ENCODE results near the gene DRAP1. TPM values are rescaled to one million over a fixed set of nuclear protein-coding genes. Genes with fewer than 3 reads are reported as not detected.
A peak's percentile ranks its signal among the peaks of the same experiment; 100 is the strongest.

Gene DRAP1
- total and polyA plus RNA-seq, 2 experiments from 2014 or later: 257 to 288 TPM

- Histone ChIP-seq H3K9me3 (ENCODE audit: low read depth) (no peaks in the 10 kb centered on the region), H3K27me3 (peaks cover 87% of the 10 kb centered on the region), H3K36me3 (no peaks in the 10 kb centered on the region), H3K27ac (no peak within 1 kb of the TSS), H3K4me1 (ENCODE audit: low read depth) (no peaks in the 10 kb centered on the region), H3K4me3 (peak within 1 kb of the TSS; percentile 35)
- DNase-seq (ENCODE audit: low read depth in 1 of 2, low spot score in 1 of 2): peak; percentile 78 to 96
- TF ChIP-seq, protein P1, sequence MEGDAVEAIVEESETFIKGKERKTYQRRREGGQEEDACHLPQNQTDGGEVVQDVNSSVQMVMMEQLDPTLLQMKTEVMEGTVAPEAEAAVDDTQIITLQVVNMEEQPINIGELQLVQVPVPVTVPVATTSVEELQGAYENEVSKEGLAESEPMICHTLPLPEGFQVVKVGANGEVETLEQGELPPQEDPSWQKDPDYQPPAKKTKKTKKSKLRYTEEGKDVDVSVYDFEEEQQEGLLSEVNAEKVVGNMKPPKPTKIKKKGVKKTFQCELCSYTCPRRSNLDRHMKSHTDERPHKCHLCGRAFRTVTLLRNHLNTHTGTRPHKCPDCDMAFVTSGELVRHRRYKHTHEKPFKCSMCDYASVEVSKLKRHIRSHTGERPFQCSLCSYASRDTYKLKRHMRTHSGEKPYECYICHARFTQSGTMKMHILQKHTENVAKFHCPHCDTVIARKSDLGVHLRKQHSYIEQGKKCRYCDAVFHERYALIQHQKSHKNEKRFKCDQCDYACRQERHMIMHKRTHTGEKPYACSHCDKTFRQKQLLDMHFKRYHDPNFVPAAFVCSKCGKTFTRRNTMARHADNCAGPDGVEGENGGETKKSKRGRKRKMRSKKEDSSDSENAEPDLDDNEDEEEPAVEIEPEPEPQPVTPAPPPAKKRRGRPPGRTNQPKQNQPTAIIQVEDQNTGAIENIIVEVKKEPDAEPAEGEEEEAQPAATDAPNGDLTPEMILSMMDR (IDR thresholded peaks at IDR 0.05; ENCODE audit: low read depth, low read length): no peak
Observed at GRCh38 chr11:65900125-65900898, 18.9 kb upstream of the DRAP1 start, which contains the start of gene FOSL1. TSS of gene FOSL1 (minus strand) at chr11:65900388. CDS start at chr11:65900339, 49 bp downstream.

DNA sequence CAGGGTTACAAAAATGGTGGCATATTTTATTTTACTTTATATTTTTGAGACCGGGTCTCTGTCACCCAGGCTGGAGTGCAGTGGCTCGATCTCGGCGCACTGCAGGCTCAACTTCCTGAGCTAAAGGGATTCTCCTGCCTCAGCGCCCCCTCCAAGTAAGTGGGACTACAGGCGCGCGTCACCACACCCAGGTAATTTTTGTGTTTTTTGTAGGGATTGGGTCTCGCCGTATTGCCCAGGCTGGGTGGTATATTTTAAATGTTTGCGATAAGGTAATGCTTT lies 18.4 kb upstream of the DRAP1 start:
- TF ChIP-seq, protein P1 (IDR thresholded peaks at IDR 0.05; ENCODE audit: low read depth, low read length): no peak
- Histone ChIP-seq H3K9me3 (ENCODE audit: low read depth) (no peaks in the 10 kb centered on the region), H3K27ac (no peak overlapping the region), H3K4me1 (ENCODE audit: low read depth) (no peaks in the 10 kb centered on the region), H3K36me3 (no peaks in the 10 kb centered on the region), H3K4me3 (peak overlapping the region; percentile 35), H3K27me3 (peaks cover 87% of the 10 kb centered on the region)
- DNase-seq (ENCODE audit: low read depth in 1 of 2, low spot score in 1 of 2): no peak

DNA sequence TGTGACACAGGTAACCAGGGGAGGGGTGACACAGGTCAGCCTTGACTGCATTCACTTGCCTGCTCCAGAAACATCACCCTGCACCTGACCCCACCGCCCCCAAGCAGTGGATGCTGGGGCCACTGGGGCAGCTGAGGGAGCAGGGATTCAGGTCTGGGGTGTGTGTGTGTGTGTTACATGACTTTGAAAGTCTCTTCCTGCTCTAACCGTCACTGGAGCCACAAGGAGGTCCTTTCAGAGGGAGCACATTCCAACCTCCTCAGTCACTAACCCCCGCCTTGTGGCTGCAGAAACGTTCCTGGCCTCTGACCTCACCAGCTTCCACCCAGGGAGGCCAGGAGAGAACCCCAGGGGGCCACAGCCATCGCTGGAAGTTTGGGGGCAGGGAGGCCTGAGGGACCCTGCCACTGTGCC lies 16.2 kb upstream of the DRAP1 start:
- TF ChIP-seq, protein P1 (IDR thresholded peaks at IDR 0.05; ENCODE audit: low read depth, low read length): no peak
- H3K4me1 ChIP-seq (ENCODE audit: low read depth): no peaks in the 10 kb centered on the region
- H3K9me3 ChIP-seq (ENCODE audit: low read depth): no peaks in the 10 kb centered on the region
- no peak overlapping the region for H3K4me3 ChIP-seq
- no peaks in the 10 kb centered on the region for H3K36me3 ChIP-seq
- H3K27me3 ChIP-seq: peaks cover 84% of the 10 kb centered on the region
- H3K27ac ChIP-seq: no peak overlapping the region
- peak in 1 of 2 donors; percentile 69 for DNase-seq (ENCODE audit: low read depth in 1 of 2, low spot score in 1 of 2)

DNA sequence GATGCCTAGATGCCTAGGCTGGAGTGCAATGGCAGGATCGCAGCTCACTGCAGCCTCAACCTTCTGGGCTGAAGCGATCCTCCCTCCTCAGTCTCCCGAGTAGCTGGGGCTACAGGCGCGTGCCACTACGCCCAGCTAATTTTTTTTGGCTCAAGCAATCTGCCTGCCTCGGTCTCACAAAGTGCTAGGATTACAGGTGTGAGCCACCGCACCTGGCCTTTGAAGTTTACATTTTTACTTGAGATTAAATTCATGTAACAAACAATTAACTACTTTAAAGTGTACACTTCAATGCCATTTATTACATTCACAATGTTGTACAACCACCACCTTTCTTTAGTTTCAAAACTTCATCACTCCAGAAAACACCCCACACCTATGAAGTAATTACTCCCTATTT lies 15.5 kb upstream of the DRAP1 start:
- TF ChIP-seq, protein P1 (IDR thresholded peaks at IDR 0.05; ENCODE audit: low read depth, low read length): no peak
- Histone ChIP-seq H3K4me3 (no peak overlapping the region), H3K9me3 (ENCODE audit: low read depth) (no peaks in the 10 kb centered on the region), H3K36me3 (no peaks in the 10 kb centered on the region), H3K27me3 (peaks cover 84% of the 10 kb centered on the region), H3K4me1 (ENCODE audit: low read depth) (no peaks in the 10 kb centered on the region), H3K27ac (no peak overlapping the region)
- DNase-seq (ENCODE audit: low read depth in 1 of 2, low spot score in 1 of 2): no peak

GRCh38 chr11:65906602-65907001 lies 12.6 kb upstream of the DRAP1 start:
- TF ChIP-seq, protein P1 (IDR thresholded peaks at IDR 0.05; ENCODE audit: low read depth, low read length): no peak
- Histone ChIP-seq H3K9me3 (ENCODE audit: low read depth) (no peaks in the 10 kb centered on the region), H3K36me3 (no peaks in the 10 kb centered on the region), H3K4me1 (ENCODE audit: low read depth) (no peaks in the 10 kb centered on the region), H3K4me3 (no peak overlapping the region), H3K27ac (no peak overlapping the region), H3K27me3 (peaks cover 60% of the 10 kb centered on the region)
- DNase-seq (ENCODE audit: low read depth in 1 of 2, low spot score in 1 of 2): no peak

Measured in cardiac muscle cell (in vitro differentiated cells and primary cell).